Neural crest cell (in vitro differentiated cells): ENCODE results near the gene RASSF6. TPM values are rescaled to one million over a fixed set of nuclear protein-coding genes. Genes with fewer than 3 reads are reported as not detected.
A peak's percentile ranks its signal among the peaks of the same experiment; 100 is the strongest.

Experiments
- DNase-seq: peaks from one replicate; pipeline ENCODE4 v3.0.0; 2021; ENCODE audit warnings: low read depth, mixed read lengths, low spot score
- H3K27ac Mint-ChIP-seq: one replicate; pipeline ENCODE4 v1.8.0; 2021; ENCODE audit warnings: mild to moderate bottlenecking, mixed read lengths; ENCODE audit not compliant: unreplicated experiment
- H3K27me3 Mint-ChIP-seq: 2 replicates; pipeline ENCODE4 v1.8.0; 2021; ENCODE audit warnings: low read depth, mild to moderate bottlenecking, mixed read lengths
- H3K36me3 Mint-ChIP-seq: 2 replicates; pipeline ENCODE4 v1.8.0; 2021; ENCODE audit warnings: low read depth, mild to moderate bottlenecking, mixed read lengths
- H3K4me1 Mint-ChIP-seq: 2 replicates; pipeline ENCODE4 v1.8.0; 2021; ENCODE audit warnings: mixed read lengths
- H3K4me3 Mint-ChIP-seq: one replicate; pipeline ENCODE4 v1.8.0; 2021; ENCODE audit warnings: mild to moderate bottlenecking, mixed read lengths
- H3K9me3 Mint-ChIP-seq: 2 replicates; pipeline ENCODE4 v1.8.0; 2021; ENCODE audit warnings: mixed read lengths
- CTCF ChIP-seq: fragments of 200-600 bp; sonication (generic); conservative IDR thresholded peaks from 2 replicates; pipeline ENCODE4 v1.5.0; 2021; ENCODE audit warnings: antibody characterized with exemption, mild to moderate bottlenecking
- total RNA-seq: library from RNA; stranded (reverse); gene quantifications from 2 replicates; pipeline ENCODE4 v1.2.1, GENCODE V29; 2021

Gene RASSF6
- total RNA-seq, 1 donor from 2014 or later = not detected

DNA sequence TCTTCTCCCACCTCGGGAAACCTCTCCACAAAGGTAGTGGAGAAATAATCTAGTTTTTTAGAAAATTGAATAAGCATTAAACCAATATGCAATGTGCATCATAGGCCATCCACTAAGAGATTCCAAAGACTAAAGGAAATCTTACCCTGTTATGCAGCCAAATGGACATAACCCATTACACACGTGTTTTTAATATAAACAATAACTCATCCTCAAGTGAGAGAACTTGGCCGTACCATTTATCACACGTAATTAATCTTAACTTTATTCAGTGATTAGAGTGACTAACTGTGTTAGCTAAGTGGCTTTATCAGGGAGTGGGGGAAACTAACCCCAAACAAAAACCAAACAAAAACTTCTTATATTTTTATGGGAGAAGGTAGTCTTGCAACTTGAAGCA lies 80.8 kb downstream of the RASSF6 start:
- peaks cover 6% of the 10 kb centered on the region for H3K4me1 Mint-ChIP-seq
- H3K27ac Mint-ChIP-seq = no peak overlapping the region
- no peaks in the 10 kb centered on the region for H3K9me3 Mint-ChIP-seq
- no peak for TF ChIP-seq CTCF
- H3K36me3 Mint-ChIP-seq = no peaks in the 10 kb centered on the region
- no peak for DNase-seq
- no peak overlapping the region for H3K4me3 Mint-ChIP-seq
- no peaks in the 10 kb centered on the region for H3K27me3 Mint-ChIP-seq

- DNase-seq = no peak
- no peak overlapping the region for H3K27ac Mint-ChIP-seq
- no peak for TF ChIP-seq CTCF
- H3K27me3 Mint-ChIP-seq = no peaks in the 10 kb centered on the region
- H3K9me3 Mint-ChIP-seq = no peaks in the 10 kb centered on the region
- H3K4me1 Mint-ChIP-seq = peaks cover 17% of the 10 kb centered on the region
- no peak overlapping the region for H3K4me3 Mint-ChIP-seq
- H3K36me3 Mint-ChIP-seq = no peaks in the 10 kb centered on the region
Observed at GRCh38 chr4:73538162-73538561, 82.1 kb downstream of the RASSF6 start.

DNA sequence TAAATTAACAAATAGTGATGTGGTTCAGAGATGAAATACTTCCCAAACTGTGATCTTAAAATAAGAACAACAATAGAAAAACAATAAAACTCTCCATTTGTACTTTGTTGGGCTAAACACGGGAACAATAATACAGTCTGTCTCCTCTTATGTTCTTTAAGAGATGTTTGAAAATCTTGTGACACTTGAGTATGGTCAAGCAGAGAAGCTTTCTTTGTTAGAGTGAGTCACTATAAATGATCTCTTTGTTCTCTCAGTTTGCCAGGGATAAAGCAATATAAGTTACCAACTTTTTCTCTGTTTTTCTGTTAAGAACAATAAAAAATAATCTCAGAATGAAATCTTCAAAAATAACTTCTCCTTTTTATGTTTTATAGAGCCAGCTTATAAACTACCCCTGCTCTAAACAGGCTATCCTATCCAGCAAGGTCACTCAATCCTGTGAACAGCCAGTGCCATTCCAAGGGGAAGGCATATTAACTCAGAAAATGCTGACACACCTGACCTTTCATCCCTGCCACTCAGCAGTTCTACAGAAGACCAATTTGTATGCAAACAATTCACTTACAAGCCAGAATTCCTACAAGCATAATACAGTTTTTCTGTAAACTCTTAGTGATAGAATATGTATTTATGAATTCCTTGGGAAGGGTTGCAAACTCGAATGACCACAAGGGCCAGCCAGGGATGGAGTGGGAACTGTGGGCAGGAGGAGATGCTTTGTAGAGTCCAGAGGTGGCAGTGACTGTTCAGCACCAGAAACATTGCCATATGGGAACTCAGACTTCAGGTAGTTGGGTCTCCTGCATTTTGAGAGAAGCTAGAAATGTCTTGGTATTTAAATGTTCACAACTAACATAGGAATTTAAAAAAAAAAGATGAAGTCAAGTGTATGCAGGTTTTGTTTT lies 86.5 kb downstream of the RASSF6 start:
- no peak overlapping the region for H3K4me3 Mint-ChIP-seq
- no peak for DNase-seq
- no peaks in the 10 kb centered on the region for H3K9me3 Mint-ChIP-seq
- TF ChIP-seq CTCF = no peak
- no peaks in the 10 kb centered on the region for H3K27me3 Mint-ChIP-seq
- H3K4me1 Mint-ChIP-seq = peaks cover 15% of the 10 kb centered on the region
- H3K27ac Mint-ChIP-seq = peak overlapping the region; percentile 84
- H3K36me3 Mint-ChIP-seq = no peaks in the 10 kb centered on the region

DNA sequence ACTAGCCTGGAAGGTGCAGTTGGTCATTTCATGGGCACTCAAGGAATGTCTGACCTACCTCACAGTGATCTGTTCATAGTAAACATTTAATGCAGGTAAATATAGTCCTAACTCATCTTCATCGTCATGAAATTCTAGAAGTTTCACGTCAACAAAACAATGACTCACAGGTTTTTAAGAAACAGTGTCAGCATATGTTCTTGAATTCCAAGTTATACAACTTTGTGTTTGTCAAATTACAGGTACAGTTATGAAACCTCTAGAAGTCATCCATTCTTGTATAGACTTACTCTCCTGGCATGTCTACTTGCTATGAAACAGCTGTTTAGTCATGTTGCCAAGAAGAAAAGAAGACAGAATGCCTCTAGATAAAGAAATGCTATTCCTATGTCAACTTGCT lies 92.1 kb downstream of the RASSF6 start:
- Mint-ChIP-seq H3K4me1 (peaks cover 3% of the 10 kb centered on the region), H3K9me3 (no peaks in the 10 kb centered on the region), H3K4me3 (no peak overlapping the region), H3K27ac (no peak overlapping the region), H3K27me3 (no peaks in the 10 kb centered on the region), H3K36me3 (no peaks in the 10 kb centered on the region)
- TF ChIP-seq CTCF = no peak
- DNase-seq = no peak

DNA sequence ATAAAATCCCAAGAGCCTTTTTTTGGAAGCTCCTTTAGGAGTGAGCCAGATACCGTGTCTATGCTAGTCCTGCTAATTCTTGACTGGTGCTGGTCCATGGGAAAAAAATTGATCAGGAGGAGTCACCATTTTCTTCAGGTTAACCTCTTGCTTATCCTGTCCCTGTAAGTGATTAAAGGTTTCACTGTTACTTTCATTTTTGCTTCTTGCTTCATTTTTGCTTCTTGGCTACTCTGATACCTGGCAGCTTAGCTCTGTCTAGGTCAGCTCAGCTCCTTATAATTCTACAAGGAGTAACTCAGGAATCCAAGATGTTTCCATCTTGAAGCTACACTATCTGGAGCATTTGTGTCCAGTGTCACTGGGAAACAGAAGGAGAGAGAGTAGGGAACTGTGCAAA lies 93.0 kb downstream of the RASSF6 start:
- Mint-ChIP-seq H3K9me3 (no peaks in the 10 kb centered on the region), H3K36me3 (no peaks in the 10 kb centered on the region), H3K27me3 (no peaks in the 10 kb centered on the region), H3K4me3 (no peak overlapping the region), H3K27ac (no peak overlapping the region), H3K4me1 (no peaks in the 10 kb centered on the region)
- no peak for DNase-seq
- TF ChIP-seq CTCF = no peak
